PC-9 (cell line): Measurements from ENCODE around the gene PCK2.

ENCODE experiments used
- EZH2 ChIP-seq: fragments of 200-600 bp; sonication (generic); IDR thresholded peaks from 2 replicates; pipeline ENCODE4 v1.8.0; 2017; ENCODE audit warnings: antibody characterized with exemption, low read depth
- TF ChIP-seq, protein P1 (sequence below): fragments of 200-600 bp; sonication (generic); conservative IDR thresholded peaks from 2 replicates; pipeline ENCODE4 v1.6.1; 2017; ENCODE audit warnings: mixed run types, antibody characterized with exemption, mild to moderate bottlenecking, moderate library complexity

DNA sequence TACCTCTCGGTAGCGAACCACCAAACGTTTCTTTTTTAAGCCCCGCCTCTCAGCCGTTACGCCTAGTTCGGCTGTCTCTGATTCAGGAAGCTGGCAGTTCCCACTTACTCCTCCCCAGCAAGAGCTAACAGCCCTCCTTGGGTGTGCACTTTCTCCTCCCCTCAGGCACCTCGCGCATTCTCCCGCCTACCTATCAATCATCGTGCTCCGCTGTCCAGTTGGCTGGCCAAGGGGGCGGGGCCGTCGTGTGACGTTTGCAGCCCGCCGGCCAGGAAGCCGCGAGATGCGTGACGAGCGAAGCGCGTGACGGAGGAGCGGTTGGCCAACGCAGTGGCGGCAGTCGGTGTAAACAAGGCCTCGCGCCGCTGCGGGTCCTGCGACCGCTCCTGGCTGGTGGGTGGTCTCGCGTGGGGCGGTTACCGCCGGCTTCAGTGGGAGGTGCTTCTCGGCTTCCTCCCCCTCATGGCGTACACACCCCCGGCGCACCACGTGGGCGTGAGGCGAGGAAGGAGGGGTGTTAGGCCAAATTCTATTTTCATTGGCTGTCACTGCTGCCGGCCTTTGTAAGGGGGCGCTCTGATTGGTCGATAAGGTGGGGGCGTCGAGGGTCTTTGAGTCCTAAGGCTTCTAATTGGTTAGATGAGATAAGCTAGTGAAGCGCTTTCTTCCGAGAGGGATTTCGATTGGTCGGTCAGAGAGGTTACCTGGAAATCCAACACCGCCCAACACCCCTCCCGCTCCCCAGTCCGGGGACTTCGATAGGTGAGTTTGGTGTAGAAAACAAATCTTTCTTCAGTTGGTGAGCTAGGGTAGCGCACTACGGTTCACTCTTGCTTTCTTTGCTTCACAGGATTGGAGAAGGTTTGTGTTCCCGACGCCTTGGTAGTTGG is 20.7 kb downstream of the PCK2 start, which contains the start of the genes DCAF11 and NRL:
- TF ChIP-seq, protein P1, sequence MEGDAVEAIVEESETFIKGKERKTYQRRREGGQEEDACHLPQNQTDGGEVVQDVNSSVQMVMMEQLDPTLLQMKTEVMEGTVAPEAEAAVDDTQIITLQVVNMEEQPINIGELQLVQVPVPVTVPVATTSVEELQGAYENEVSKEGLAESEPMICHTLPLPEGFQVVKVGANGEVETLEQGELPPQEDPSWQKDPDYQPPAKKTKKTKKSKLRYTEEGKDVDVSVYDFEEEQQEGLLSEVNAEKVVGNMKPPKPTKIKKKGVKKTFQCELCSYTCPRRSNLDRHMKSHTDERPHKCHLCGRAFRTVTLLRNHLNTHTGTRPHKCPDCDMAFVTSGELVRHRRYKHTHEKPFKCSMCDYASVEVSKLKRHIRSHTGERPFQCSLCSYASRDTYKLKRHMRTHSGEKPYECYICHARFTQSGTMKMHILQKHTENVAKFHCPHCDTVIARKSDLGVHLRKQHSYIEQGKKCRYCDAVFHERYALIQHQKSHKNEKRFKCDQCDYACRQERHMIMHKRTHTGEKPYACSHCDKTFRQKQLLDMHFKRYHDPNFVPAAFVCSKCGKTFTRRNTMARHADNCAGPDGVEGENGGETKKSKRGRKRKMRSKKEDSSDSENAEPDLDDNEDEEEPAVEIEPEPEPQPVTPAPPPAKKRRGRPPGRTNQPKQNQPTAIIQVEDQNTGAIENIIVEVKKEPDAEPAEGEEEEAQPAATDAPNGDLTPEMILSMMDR, result no peak
- no peak for TF ChIP-seq EZH2
